GM20000 (cell line): ENCODE measurements around the gene TTC27.

Source experiments
- DNase-seq: peaks from one replicate; pipeline ENCODE4 v3.0.0; 2012; ENCODE audit warnings: low spot score
- CTCF ChIP-seq: IDR thresholded peaks from 2 replicates; pipeline ENCODE4 v1.5.1; 2012; ENCODE audit warnings: mild to moderate bottlenecking, control low read depth; ENCODE audit errors: extremely low read depth, missing control alignments

TTC27 gene

DNA sequence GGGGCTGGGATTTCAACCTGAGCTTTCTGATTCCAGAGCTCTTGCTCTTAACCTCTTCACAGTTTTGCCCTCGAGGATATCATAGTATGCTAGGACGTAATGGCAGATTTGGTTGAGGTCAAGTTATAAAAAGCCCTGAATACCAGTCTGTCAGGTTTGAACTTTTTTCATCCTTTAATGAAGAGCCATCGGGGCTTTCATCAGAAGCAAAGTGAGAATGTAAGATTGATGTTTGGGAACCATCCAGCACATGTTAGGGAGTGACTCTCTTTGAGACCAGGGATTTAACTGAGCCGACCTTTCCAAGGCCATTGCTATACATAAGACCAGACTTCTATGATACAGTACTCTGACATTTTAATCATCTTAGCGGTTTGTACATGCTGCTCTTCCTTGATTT lies 142.5 kb downstream of the TTC27 start:
- no peak for DNase-seq
- TF ChIP-seq CTCF, result no peak

GRCh38 chr2:32772638-32773447 lies 145.0 kb downstream of the TTC27 start:
- TF ChIP-seq CTCF, result peak; percentile 25
- peak; percentile 30 for DNase-seq

DNA sequence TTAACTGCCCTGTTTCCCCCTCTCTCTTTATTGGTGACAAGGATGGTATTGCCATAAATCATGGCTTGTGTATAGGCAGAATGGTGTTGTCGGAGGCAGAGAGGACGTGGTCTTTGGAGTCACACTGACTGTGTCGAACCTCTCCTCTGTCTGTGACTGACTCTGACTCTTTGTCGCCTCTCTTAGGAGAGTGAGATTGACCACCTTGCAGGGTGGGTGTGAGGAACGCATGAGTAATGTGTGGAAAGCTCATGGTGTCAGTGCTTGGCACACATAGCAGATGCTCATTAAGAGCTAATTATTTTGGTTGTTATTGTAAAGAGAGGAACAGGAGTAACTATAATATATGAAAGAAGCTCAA lies 145.6 kb downstream of the TTC27 start:
- DNase-seq, result no peak
- TF ChIP-seq CTCF, result no peak

- TF ChIP-seq CTCF, result no peak
- DNase-seq, result no peak
Measured at GRCh38 chr2:32775954-32776353, 148.1 kb downstream of the TTC27 start.

- no peak for DNase-seq
- no peak for TF ChIP-seq CTCF
Measured at GRCh38 chr2:32777714-32778113, 149.9 kb downstream of the TTC27 start.

DNA sequence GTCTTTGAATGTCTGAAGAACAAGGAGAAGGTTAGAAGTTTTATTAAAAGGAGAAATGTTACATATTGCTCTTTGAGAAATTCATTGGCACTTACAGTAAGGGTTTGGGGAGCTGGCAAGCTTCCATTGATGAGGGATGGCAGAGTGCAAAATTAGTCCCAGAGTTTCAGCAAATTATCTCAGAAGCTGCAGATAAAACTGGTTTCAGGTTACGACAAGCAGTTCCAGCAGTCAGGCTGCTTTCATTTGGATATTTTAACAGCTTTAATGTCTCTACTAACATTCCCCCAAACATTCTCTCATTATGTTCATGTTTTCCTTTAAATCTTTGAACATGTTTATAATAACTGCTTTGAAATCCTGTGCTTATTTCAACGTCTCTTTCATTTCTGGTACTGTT lies 153.1 kb downstream of the TTC27 start:
- no peak for DNase-seq
- no peak for TF ChIP-seq CTCF

DNA sequence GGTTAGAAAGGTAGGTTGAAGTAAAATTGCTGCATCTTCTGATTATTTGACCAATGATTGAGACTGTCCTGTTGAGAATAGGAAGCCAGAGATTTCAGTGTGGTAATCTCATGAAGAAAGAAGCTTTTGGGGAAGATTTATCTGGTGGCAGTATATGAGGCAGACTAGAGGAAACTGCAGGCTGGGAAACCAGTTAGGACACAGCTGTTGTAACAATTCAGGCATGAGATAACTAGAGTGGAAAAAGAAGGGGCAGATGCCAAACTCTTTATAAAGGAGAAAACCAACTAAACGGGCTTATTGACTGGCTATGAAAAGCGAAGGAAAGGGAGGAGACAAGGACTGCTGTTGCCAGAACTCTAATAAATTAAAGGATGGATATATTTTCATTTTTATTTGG lies 155.6 kb downstream of the TTC27 start:
- no peak for TF ChIP-seq CTCF
- DNase-seq, result no peak
